GM08714 (cell line): ENCODE data around the gene OR1A2.
"Not testable (repeated sequence)": the region's sequence is repeated elsewhere in the genome, so short reads cannot be mapped to it uniquely, and the experiment has no call there.

ENCODE experiments used
- H3K4me3 ChIP-seq: fragments of 200-500 bp; sonication (Bioruptor generic); 2 replicates; pipeline ENCODE4 v1.5.1; 2014; ENCODE audit warnings: mild to moderate bottlenecking, low read length, inconsistent platforms
- ZNF274 ChIP-seq: IDR thresholded peaks from 2 replicates; pipeline ENCODE4 v1.6.1; 2012; ENCODE audit warnings: mild to moderate bottlenecking, low read depth, low read length

Gene OR1A2

GRCh38 chr17:3197219-3197618, at the start of gene OR1A2:
Gene OR1A2 (plus strand): TSS chr17:3197519. CDS start chr17:3197519, 0 bp downstream.
- TF ChIP-seq ZNF274 = no peak
- no peak within 1 kb of the TSS for H3K4me3 ChIP-seq

- no peak overlapping the region for H3K4me3 ChIP-seq
- no peak for TF ChIP-seq ZNF274
Observed at GRCh38 chr17:3157218-3157617, 40.1 kb upstream of the OR1A2 start.

GRCh38 chr17:3167574-3167973, 29.7 kb upstream of the OR1A2 start:
- TF ChIP-seq ZNF274 = no peak
- no peak overlapping the region for H3K4me3 ChIP-seq

GRCh38 chr17:3189961-3190360, 7.4 kb upstream of the OR1A2 start:
- no peak overlapping the region for H3K4me3 ChIP-seq
- no peak for TF ChIP-seq ZNF274

- no peak for TF ChIP-seq ZNF274
- H3K4me3 ChIP-seq = no peak within 1 kb of the TSS
Observed at GRCh38 chr17:3207367-3207766, 10.0 kb downstream of the OR1A2 start, which contains the start of gene OR1A1. Gene OR1A1 (plus strand): TSS chr17:3207667. CDS start chr17:3215621, 7,954 bp downstream.

- no peak overlapping the region for H3K4me3 ChIP-seq
- TF ChIP-seq ZNF274 = no peak
Observed at GRCh38 chr17:3208484-3208883, 11.2 kb downstream of the OR1A2 start.

- no peak overlapping the region for H3K4me3 ChIP-seq
- TF ChIP-seq ZNF274 = no peak
Observed at GRCh38 chr17:3213001-3213400, 15.7 kb downstream of the OR1A2 start.

- no peak for TF ChIP-seq ZNF274
- H3K4me3 ChIP-seq = no peak overlapping the region
Observed at GRCh38 chr17:3213587-3213986, 16.3 kb downstream of the OR1A2 start.

GRCh38 chr17:3219978-3220377, 22.7 kb downstream of the OR1A2 start:
- H3K4me3 ChIP-seq = not testable (repeated sequence)

GRCh38 chr17:3221850-3222249, 24.5 kb downstream of the OR1A2 start:
- H3K4me3 ChIP-seq = no peak overlapping the region

GRCh38 chr17:3222505-3222904, 25.2 kb downstream of the OR1A2 start:
- TF ChIP-seq ZNF274 = no peak
- H3K4me3 ChIP-seq = no peak overlapping the region

More at GRCh38 chr17:3221850-3222249, 24.5 kb downstream of the OR1A2 start:
- TF ChIP-seq ZNF274 = no peak

- not testable (repeated sequence) for H3K4me3 ChIP-seq
Observed at GRCh38 chr17:3224721-3225352, 27.5 kb downstream of the OR1A2 start.

GRCh38 chr17:3232300-3232699, 35.0 kb downstream of the OR1A2 start:
- not testable (repeated sequence) for H3K4me3 ChIP-seq

GRCh38 chr17:3238685-3239084, 41.4 kb downstream of the OR1A2 start:
- not testable (repeated sequence) for H3K4me3 ChIP-seq

- H3K4me3 ChIP-seq = not testable (repeated sequence)
Observed at GRCh38 chr17:3241044-3241443, 43.7 kb downstream of the OR1A2 start.

GRCh38 chr17:3244841-3245240, 47.5 kb downstream of the OR1A2 start:
- H3K4me3 ChIP-seq = not testable (repeated sequence)
